BE2C (cell line): Measurements from ENCODE around the gene TBC1D13.

Experiments used
- DNase-seq: peaks from one replicate; pipeline ENCODE4 v3.0.0-alpha.2; 2020
- H3K27me3 ChIP-seq: fragments of 250-450 bp; sonication (Bioruptor Pico); 2 replicates; pipeline ENCODE4 v1.5.1; 2020; ENCODE audit warnings: mild to moderate bottlenecking
- H3K36me3 ChIP-seq: fragments of 250-450 bp; sonication (Bioruptor Pico); 2 replicates; pipeline ENCODE4 v1.5.1; 2020; ENCODE audit warnings: mild to moderate bottlenecking
- H3K4me1 ChIP-seq: fragments of 250-450 bp; sonication (Bioruptor Pico); 2 replicates; pipeline ENCODE4 v1.5.1; 2020
- H3K4me3 ChIP-seq: 2 replicates; pipeline ENCODE4 v1.5.1; 2011; ENCODE audit warnings: low read depth, low read length
- H3K9me3 ChIP-seq: fragments of 250-450 bp; sonication (Bioruptor Pico); 2 replicates; pipeline ENCODE4 v1.5.1; 2020
- TF ChIP-seq, protein P1 (sequence below): IDR thresholded peaks from 2 replicates; pipeline ENCODE4 v1.5.1; 2012; ENCODE audit warnings: mild to moderate bottlenecking, low read depth, low read length

TBC1D13 gene

DNA sequence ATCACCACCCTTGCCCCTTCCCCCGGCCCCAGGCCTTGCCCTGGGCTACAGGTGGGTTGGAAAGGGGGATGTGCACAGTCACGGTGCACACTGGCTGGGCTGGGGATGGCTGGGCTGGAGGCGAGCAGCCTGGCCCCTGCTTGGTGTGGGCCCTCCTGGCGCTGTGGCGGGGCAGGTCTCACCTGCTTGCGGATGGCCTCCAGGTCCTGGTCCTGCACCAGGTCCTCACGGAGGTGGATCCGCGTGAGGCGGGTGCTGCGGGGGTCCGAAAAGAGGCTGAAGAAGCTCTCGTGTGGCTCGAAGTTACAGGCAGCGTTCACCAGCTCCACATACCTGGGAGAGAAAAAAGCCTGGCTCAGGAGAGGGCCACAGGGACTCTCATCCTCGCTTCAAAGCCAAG, 33.4 kb upstream of the TBC1D13 start:
- H3K36me3 ChIP-seq = peaks cover 3% of the 10 kb centered on the region
- no peaks in the 10 kb centered on the region for H3K4me1 ChIP-seq
- no peaks in the 10 kb centered on the region for H3K9me3 ChIP-seq
- no peaks in the 10 kb centered on the region for H3K27me3 ChIP-seq
- TF ChIP-seq, protein P1, sequence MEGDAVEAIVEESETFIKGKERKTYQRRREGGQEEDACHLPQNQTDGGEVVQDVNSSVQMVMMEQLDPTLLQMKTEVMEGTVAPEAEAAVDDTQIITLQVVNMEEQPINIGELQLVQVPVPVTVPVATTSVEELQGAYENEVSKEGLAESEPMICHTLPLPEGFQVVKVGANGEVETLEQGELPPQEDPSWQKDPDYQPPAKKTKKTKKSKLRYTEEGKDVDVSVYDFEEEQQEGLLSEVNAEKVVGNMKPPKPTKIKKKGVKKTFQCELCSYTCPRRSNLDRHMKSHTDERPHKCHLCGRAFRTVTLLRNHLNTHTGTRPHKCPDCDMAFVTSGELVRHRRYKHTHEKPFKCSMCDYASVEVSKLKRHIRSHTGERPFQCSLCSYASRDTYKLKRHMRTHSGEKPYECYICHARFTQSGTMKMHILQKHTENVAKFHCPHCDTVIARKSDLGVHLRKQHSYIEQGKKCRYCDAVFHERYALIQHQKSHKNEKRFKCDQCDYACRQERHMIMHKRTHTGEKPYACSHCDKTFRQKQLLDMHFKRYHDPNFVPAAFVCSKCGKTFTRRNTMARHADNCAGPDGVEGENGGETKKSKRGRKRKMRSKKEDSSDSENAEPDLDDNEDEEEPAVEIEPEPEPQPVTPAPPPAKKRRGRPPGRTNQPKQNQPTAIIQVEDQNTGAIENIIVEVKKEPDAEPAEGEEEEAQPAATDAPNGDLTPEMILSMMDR = no peak
- H3K4me3 ChIP-seq = no peak overlapping the region
- DNase-seq = no peak

DNA sequence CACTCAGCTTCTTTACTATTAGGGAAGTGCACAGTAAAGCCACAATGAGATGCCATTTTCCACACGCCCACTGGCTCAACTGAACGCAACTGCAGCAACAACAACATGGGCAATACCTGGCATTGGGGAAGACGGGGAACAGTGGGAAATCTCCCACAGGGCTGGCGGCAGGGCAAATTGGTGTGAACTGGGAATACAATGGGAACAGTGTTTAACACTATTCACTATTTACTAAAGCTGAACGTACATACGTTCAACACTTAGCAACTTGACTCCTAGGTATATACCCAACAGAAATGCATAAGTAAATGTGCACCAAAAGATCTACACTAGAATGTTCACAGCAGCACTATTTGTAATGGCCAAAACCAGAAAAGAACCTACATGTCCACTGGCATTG, 29.5 kb upstream of the TBC1D13 start:
- H3K36me3 ChIP-seq = peaks cover 1% of the 10 kb centered on the region
- H3K9me3 ChIP-seq = no peaks in the 10 kb centered on the region
- H3K4me1 ChIP-seq = no peaks in the 10 kb centered on the region
- TF ChIP-seq, protein P1 = no peak
- no peaks in the 10 kb centered on the region for H3K27me3 ChIP-seq
- no peak overlapping the region for H3K4me3 ChIP-seq
- no peak for DNase-seq

DNA sequence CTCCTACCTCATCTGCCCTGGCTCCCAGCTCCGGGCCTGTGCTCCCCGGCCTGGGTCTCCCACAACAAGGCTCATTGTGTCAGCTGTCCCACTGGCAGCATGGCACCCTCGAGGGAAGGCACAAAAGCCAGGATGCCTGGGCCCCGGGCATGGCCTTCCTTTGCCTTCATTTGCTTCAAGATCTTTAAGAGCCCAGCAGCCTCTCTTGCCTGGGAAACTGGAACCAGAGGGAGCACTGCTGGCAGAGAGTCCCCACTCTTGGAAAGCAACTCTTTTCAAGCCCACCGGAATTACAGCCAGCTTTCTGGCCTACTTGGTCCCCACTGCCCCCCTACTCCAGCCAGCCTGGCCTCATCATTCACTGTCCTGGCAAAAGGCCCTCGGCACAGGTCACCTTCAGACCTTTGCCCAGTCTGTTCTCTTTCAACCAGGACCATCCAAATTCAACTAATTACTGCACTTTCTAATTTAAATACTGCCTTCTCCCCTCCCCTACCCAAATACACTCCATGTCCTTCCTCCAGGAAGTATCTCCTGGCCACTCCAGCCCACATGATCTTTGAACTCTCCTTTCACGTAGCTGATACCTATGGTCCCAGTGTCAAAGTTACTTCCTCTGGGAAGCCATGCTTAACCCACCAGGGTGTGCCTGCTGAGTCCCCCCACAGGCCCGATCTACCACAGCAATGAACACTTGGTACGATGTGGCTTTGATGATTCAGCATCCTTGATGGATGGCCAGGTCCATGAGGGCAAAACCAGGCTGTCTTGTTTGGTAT, 24.2 kb upstream of the TBC1D13 start:
- TF ChIP-seq, protein P1 = no peak
- Histone ChIP-seq H3K4me3 (no peak overlapping the region), H3K9me3 (no peaks in the 10 kb centered on the region), H3K4me1 (no peaks in the 10 kb centered on the region), H3K27me3 (no peaks in the 10 kb centered on the region), H3K36me3 (no peaks in the 10 kb centered on the region)
- no peak for DNase-seq

DNA sequence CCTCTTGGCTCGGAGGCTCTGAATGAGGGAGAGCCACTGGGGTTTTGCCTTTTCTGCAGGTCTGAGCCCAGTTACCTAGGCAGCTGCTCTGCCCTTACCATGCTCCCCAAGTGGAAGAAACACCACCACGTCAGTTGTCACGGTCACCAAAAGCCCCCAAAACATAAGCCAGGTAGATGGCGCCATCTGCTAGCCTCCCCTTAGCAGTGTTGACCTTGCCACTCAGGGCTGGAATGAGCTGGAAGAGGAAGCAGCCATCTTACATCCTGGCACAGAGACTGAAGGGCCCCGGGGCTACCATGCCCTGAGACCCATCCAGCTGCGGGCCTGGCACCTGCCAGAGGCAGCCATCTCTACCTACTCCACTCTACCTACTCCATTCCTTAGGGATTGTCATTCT, 22.7 kb upstream of the TBC1D13 start:
- TF ChIP-seq, protein P1 = 0 out of 2 replicates have a peak, but pooled peaks have one; percentile 9
- no peak for DNase-seq
- no peak overlapping the region for H3K4me3 ChIP-seq
- H3K27me3 ChIP-seq = no peaks in the 10 kb centered on the region
- H3K9me3 ChIP-seq = no peaks in the 10 kb centered on the region
- no peaks in the 10 kb centered on the region for H3K36me3 ChIP-seq
- no peaks in the 10 kb centered on the region for H3K4me1 ChIP-seq

DNA sequence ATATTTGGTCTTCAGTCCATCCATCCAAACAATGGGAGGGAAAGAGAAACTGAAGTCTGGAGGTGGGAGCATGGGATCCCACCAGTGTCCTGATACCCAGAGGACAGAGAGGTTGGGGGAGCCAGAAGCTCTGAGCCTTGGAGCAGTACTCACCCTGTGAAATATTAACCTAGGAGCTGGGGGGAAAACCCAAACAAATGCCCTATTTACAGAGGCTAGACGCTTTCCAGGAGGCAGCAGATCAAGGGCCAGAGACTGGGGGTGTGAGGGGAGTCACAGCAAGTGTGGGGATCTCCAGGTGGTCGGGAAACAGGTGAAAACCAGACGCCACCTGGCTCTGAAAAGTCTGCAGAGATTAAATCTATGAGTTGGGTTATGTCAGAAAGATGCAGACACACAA, 21.6 kb upstream of the TBC1D13 start:
- no peaks in the 10 kb centered on the region for H3K9me3 ChIP-seq
- no peaks in the 10 kb centered on the region for H3K36me3 ChIP-seq
- H3K4me3 ChIP-seq = no peak overlapping the region
- H3K27me3 ChIP-seq = no peaks in the 10 kb centered on the region
- DNase-seq = no peak
- H3K4me1 ChIP-seq = no peaks in the 10 kb centered on the region
- TF ChIP-seq, protein P1 = no peak

DNA sequence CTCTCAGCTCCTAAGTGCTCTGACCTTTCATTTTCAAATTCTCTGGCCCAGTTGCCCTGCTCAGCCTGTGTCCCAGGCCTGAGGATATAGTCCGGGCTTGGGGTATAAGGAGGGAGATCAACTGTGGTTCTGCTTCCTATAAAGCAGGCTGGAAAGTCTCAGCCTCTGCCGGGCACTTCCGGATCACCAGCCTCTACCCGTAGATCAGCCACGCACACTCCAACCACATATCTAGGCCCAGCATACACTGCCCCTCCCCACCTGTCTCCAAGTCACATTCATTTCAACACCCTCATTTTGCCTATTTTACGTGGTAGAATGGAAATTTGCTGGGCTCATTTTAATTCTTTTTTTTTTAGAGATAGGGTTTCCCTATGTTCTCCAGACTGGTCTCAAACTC, 18.4 kb upstream of the TBC1D13 start:
- Histone ChIP-seq H3K9me3 (no peaks in the 10 kb centered on the region), H3K4me3 (no peak overlapping the region), H3K4me1 (no peaks in the 10 kb centered on the region), H3K36me3 (no peaks in the 10 kb centered on the region), H3K27me3 (no peaks in the 10 kb centered on the region)
- TF ChIP-seq, protein P1 = no peak
- no peak for DNase-seq
